DMS53 treated with DMSO at 0.1 percent for 48 hours (cell line): Measurements from ENCODE around the gene CSMD2.

Experiments used
- DNase-seq: peaks from one replicate; lab custom pipeline; 2025; ENCODE audit not compliant: unreplicated experiment; lab: John Stamatoyannopoulos, UW

The CSMD2 gene

DNA sequence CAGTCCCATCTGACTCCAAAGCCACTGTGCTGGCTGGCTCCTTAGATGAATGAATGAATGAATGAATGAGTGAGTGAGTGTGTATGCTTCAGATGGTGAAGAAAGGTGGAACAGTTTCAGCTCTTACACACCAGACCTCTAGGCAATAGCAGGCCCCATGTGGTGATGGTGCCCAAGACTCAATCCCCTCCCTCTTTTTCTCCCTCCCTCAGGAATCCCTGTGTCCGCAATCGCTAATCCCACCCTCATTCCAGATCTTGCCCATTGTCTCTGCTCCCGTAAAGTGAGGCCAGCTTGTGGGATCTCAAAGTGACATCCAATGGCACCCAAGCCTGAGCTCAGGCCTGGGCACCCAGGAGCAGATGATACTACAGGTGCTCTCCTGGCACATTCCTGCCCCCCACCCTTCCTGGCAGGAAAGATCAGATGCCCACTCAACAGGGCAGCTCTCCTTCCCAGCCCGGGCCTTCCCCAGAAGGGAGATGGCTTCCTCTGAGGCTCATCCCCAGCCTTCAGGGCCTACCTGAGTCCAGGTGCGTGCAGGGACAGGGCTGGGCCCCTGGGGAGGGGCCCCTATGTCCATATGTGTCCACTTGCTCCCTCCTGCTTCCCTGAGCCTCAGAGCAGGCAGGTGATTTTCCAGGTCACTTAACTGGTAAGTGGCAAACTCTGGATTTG is 194.7 kb downstream of the CSMD2 start:
- DNase-seq, result no peak

DNA sequence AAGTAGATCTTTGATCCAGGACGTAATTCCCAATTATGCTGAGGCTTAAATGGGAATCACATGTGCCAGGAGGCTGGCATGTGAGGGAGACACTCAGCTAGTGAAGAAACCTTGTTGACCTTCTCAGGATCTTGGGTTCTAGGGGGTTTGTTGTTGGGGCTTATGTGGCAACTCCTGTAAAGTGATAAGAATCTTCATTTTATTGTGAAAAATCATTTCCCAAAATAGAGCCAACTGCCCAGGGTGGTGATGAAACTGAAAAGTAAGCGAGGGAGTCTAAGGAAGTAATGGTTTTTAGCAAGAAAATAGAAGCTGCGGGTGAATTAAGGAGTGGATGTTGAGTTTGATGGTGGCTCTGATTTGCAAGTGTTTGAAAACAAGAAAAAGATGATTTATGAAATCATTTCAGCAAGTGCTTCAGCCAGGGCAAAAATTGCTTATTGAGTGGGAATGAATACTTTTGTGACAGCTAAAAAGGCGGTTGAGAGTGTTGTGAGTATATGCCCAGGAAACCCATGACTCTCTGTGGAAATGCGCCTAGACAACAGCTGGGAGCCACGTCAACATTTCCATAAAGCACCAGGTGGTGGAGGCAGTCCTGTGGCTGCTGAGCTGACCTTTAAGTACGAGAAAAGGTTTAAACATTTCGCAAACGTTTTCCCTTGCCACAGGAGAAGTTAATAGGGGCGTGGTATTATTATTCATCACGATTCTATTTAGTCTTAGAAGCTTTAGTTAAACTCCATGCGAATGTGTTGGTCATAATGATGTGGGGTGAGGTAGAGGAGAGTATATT is 198.5 kb downstream of the CSMD2 start:
- DNase-seq, result no peak

DNA sequence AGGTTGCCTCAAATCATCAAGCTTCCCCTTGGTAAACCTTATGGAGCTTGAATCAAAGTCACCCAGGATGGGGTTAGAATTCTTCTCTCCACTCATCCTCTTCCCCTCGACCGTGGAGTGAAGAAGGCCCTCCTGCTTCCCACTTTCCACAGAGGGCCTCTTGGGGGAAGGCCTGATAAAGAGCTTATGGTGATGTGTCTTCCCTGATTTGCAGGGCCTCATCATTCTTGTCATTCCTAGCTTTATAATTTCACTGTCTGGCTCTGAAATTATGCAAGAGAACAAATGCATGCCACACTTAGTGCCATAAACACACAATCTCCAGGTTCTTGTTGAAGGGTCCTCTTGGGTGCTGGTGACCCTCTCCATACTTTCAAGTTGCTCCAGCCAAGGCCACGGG is 199.9 kb downstream of the CSMD2 start:
- DNase-seq, result no peak

DNA sequence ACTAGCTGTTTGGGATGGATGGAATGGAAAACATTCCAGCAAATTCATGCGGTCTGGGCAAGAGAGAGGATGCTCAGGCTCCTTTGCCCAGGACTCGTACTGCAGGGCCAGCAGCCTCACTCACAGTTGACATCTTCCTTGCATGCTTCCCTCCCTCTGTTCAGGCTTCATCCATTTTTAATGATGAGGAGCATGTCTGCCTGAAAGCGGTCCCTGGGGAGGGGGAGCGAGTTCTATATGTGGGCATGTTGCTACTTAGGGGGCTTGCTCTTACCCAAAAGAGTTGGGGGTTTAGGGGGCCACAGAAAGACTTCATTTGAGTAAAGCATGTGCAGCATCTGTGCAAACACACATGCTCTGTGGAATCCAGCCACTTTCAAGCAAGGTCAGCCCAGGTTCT is 203.0 kb downstream of the CSMD2 start:
- DNase-seq, result no peak

DNA sequence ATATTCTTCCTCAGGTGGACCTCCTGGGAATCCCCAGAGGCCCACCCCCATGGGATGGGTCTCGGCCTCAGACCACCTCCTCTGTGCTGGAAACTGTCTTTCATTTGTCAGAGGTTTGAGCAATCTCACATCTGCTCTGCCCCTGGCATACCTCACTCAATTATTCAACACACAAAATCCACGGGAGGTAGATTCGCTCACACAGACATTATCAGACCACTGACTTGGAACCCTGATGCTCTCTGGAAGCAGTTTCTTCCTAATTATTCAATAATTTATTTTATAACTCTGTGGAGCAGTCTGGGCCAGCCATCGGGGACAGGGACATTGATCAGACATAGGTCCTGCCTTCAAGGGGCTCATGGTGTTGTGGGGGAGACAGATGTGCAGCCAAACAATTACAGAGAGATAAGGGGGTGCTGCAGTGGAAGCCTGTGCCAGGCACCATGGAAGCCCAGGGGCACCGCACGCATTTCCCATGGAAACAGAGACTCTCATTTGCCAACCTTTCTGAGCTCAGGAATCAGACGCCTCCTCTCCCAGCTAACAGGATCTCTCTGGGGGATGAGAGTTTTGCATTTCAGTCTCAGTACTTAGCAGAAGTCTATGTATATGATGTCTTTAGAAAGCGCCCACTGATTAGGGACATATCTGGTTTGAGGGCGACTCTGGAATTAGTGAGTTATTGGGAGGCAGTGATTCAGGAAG is 204.7 kb downstream of the CSMD2 start:
- no peak for DNase-seq

DNA sequence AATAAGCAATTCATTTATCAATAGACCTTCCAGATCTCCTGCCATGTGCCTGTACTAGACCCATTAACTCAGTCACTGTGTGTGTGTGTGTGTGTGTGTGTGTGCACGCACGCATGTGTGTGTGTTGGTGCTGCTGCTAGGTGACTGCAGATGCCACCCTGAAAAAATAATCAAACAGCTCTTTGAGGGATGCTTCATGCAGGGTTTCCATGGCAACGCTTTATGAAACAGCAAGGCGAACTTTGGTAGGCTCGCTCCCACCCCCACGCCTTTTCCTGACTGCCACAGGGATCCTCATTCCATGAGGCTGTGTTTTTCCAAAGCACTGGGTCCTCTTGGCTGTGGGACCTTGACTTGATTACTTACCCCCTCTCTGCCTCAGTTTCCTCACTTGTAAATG is 207.2 kb downstream of the CSMD2 start:
- DNase-seq, result no peak

DNA sequence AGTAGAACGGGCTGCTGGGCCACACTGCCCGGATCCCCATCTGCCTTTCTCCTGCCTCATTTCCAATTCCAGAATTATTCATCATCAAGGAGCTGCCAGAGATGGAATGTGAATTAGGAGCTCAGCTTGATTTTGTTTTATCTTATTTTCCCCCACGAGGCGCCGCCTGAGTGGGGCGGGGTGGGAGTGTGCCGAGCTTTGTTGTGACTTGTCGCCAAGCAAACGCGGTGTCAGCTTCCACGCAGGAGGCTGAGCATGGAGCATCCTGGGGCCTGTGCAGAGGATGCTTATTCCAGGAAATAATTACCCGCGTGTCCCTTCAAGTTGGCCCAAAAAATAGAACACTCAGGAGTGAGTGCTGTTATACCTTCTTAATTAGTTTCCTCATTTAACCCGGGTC is 209.9 kb downstream of the CSMD2 start:
- DNase-seq, result no peak

DNA sequence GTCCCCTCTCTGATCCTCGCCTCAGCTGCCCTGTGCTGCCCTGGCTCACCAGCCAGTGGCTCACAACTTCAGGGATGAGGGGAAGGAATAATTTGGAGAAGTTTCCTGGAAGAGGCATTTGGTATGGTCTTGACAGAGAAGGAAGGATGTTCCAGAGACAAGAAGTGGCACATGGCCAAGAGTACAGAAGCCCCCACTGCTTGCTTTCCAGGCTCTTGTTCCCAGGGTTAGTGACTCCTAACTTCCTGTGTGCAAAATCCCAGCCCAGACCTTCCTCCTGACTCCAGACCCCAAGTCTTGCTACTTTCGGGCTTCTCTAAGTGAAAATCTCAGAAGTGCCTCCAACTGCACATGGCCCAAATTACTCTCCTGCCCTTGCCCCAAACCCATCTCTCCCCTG is 215.5 kb downstream of the CSMD2 start:
- no peak for DNase-seq

DNA sequence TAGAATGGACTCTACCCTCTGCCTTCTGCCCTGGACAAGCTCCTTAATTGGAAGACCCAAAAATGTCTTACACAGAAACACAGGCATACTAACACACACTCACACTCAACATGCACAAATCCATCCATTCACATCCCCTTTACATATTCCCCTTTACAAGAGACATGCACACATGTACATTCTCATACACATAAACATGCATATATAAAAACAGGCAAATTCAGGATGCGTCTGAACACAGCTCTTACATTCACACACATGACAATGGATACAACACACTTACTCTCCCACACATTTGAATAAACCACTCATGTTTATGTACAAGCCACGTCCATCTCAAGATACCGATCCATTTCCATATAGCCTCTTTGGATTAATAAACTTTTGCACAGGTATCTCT is 216.7 kb downstream of the CSMD2 start:
- DNase-seq, result no peak

DNA sequence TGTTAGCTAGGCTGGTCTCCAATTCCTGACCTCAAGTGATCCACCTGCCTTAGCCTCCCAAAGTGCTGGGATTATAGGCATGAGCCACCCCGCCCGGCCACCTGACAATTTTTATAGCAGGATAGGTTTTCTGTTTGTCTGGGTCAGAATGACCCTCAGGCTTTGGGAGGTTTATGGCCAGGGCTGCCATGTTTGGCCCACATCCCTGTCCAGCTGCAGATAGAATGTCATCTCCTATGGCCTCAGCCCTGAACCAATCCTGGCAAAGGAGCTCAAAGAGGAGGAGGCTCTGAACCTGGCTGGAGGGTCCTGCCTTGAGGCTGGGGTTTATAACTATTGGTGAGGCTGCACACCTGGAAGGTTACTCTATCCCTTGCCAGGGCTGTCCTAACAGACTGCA is 218.2 kb downstream of the CSMD2 start:
- DNase-seq, result no peak

DNA sequence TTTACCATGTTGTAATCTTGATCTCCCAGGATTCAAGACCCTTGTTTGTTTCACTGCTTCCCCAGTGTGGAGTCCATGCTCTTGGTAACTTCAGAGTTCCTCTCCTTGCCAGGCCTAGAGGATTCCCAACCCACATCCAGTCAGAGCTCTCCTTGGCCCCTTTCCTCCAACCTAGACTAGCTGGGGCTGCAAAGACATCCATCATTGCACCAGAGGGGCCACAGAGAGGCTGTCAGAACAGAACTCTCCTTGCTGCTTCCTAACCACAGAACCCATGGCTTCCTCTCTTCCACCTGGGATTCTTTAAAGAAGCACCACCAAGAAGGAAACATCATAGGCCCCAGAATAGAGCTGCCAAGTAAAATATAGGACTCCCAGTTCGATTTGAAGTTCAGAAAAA is 220.2 kb downstream of the CSMD2 start:
- DNase-seq, result no peak

DNA sequence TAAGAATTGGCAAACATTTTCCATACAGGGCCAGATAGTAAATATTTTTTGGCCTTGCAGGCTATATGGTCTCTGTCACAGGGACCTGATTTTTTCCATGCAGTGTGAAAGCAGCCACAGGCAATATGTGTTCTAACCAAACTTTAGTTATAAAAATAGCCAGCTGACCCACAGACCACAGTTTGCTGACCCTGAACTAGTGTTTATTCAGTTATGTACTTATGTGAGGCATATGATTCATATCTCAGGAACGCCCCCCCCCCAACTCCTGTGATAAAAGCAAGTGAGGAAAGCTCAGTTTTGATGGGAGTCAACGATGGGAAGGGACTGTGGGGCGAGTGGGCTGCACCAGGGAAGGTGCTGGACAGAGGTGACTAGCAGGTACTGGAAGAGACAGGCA is 221.1 kb downstream of the CSMD2 start:
- DNase-seq, result no peak

DNA sequence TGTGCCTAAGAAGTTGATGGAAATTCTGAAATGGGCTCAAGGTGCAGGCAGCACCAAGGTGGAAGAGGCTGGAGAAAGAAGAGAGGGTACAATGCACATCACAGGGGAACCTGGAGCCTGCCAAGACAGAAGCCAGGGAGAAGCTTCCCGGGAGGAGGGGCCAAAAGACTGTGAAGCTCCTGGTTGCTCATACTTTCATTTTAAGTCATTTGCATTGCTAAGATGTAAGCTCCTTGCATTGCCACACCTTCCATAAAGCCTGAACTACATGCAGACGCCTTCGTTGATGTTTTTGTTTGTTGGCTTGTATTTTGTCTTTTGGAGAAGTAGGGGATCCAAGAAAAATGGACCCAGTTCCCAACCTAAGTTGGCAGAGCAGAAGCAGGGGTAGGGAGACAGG is 232.2 kb downstream of the CSMD2 start:
- no peak for DNase-seq

DNA sequence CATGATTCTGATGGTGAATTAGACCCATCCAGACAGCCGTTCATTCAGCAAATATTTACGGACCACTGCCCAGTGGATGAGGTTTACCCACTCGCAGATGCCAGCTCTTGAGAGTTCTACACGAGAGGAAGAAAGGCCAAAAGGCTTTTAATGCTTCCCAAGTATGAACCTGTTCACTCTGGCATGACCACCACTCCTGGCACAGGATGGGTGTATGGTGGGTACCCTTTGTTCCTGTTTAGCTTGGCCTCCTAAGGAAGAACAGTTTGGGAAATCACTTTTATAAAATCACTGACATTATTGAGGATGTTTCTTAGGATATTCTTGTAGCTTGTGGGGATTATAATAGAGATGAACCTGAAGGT is 233.9 kb downstream of the CSMD2 start:
- DNase-seq, result no peak

DNA sequence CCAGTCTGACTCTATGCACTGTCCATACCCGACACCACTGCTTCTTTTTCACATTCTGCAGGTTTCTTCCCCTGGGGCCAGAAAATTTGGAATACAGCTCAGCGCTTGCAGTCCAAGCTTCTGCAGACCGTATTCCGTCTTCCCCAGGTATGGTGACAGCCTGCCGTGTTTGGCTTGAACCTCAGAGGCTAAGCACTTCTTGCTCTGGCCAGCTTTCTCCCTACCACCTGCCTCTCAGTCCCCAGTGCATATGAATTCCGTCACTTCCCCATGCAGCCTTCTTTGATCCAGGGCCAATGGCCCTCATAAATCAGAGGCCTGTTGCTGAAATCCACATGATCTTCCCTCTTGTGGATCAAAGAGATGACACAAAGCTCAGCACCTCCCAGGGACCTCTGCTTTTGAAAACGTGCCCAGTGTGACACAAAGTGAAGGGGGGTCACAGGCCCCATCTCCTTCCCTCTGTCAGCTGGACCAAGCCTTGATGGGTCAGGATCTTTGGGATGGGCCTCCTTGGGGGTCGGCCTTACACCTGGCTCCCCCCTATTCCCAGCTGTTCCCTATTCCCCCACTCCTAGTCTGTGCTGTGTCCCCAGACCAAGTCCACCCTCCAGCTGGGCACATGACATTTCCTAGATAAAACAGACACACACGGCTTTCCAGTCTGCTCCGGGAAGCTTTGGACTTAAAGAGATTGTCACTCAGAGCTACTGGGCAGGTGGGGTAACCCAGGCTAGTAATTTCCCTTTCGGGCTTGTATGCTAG is 234.5 kb downstream of the CSMD2 start:
- DNase-seq, result no peak

DNA sequence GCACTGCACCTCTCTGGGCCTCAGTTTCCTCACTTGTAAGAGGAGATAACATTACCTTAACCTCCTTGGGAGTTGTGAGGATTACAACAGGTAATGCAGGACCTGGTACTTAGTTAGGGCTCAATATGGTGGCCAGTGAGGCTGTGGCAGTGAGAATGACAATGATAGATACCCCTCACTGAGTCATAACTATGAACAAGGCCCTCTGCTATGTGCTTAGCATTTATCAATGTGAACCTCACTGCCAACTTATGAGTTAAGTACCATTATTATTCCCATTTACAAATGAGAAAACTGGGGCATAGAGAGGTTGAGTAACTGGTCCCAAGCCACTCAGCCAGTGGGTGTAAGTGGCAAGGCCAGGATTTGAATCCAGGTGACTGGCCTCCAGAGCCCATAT is 236.8 kb downstream of the CSMD2 start:
- no peak for DNase-seq

DNA sequence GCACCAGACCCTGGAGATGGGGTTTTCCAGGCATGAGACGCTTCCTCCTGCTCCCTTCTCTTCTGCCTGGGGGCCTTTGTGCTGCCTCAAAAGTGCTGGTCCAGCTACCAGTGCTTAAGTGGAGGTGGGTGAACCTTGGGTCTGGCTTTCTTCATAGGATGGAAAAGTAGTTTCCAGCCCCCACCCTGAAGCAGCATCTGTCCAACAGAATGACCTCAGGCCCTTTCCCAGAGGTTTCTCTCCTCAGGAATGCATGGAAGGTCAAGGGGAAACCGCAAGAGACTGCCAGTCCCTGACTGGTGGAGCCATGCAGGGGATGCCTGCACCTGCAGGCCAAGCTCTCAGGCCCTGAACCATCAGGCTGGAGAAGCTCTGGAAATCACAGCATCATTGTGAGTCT is 237.3 kb downstream of the CSMD2 start:
- DNase-seq, result no peak

DNA sequence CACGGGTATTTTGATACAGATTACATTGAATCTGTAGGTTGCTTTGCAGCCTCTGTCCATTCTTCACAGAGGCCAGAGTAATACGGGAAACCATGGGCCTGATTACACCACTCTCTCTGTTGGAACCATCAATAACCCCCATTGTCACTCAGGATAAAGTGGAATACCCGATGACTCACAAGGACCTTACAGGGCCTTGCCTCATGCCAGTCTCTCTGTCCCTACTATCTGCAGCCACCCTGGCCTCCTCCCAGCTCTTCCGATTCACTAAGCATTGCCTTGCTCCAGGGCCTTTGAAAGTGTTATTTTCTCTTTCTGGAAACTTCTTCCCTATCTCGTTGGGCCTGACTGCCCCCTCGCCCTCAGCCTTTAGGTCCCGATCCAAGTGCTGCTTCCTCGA is 239.4 kb downstream of the CSMD2 start:
- DNase-seq, result no peak

DNA sequence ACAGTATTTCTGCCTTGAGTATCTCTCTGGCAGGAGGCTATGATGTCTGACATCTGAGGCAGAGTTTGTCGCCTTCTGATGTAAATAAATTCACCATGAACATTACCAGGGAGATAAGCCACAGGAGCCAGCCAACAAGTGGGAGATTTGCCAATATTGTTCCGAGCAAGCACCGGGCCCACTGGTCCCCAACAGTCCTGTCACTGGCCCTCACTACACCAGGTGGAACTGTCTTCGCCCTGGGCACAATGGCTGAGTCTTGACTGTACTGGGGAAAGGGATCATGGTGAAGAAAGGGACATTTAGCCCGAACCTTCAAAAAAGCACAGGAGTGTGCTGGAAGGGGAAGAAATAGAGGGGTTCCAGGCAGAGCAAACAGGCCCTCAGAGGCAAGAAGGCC is 243.7 kb downstream of the CSMD2 start:
- no peak for DNase-seq

DNA sequence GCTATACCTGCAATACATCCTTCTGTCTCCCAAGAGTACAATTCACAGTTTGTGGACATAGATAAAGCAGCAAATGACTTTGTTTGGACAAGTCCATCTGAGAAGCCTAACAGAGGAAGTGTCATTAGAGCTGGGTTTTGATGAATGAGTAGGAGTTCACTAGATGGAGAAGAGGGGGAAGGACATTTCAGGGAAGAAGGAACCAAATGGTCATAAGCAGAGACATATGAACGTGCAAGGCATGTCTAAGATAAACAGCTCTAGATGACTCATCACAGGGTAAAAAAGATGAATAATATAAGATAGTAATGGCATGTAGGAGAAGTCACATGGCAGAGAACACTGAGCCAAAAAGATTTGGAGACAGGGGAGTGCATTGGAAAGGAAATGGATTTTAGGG is 246.7 kb downstream of the CSMD2 start:
- DNase-seq, result no peak

DNA sequence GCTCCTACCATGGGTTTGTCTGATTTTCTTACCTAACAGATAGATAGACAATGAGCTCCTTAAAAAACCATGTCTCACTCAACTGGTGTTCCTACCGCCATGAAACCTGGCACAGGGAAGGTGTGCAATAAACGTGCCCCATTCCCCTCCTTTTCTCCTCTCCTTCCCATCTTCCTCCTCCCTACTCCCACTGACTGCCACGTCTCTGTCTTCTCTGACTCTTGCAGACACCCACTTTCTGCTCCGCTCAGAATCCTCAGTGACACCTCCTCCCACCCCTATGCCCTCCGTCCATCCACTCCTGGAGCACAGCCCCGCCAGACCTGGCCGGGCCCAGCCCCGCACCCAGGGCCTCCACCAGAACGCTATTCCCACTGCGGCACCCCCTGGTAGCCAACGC is 248.2 kb downstream of the CSMD2 start:
- DNase-seq, result no peak

DNA sequence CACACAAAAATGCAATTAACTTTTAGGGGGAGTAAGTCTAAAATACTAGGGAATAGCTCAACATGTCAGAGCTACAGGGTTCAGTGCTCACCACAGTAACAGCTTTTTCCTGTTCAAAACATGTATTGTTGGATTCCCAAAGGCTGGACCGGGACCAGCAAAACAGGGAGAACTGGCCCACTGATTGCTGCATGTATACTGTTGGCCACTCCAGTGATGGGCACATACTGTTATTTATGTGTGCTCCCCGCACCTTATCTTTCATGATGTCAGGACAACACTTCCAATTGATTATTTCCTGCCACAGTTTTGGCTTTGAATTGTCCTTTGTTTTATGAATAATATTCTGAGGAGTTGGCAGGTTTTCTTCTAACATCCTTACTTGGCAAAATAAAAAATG is 250.5 kb downstream of the CSMD2 start:
- no peak for DNase-seq
